A549 (cell line): Measurements from ENCODE around the gene CUX1. TPM values are rescaled to one million over a fixed set of nuclear protein-coding genes. Genes with fewer than 3 reads are reported as not detected.

Experiments used
- ATAC-seq, 2 experiments: fragments of 200-7000 bp in 1 of 2; fragments of >200 bp in 1 of 2; cut with Nextera tagmentation in 1 of 2; cut with Tn5 transposase in 1 of 2; 3 replicates each; pipeline versions ENCODE4 v1.8.0 to v1.9.1; 2018 to 2020; ENCODE audit warnings: mild to moderate bottlenecking in 1 of 2, moderate library complexity in 1 of 2
- CTCF ChIA-PET: fragments of 300-600 bp; sonication (Branson Sonifier 250); formaldehyde crosslinking; extraction: SDS; loops from one replicate; lab custom pipeline; 2021; ENCODE audit warnings: antibody characterized with exemption, inconsistent platforms; lab: Yijun Ruan, JAX
- POLR2A ChIA-PET: fragments of 350-600 bp; formaldehyde crosslinking; extraction: SDS; loops from one replicate; lab custom pipeline; 2021; ENCODE audit warnings: antibody characterized with exemption, inconsistent platforms; lab: Yijun Ruan, JAX
- DNase-seq, 2 experiments: peaks; one replicate each; pipeline versions ENCODE4 v3.0.0 to v3.0.0-alpha.2; 2011 to 2016; ENCODE audit warnings: low read depth in 1 of 2, low spot score in 1 of 2
- FAIRE-seq: peaks from 2 replicates; lab custom pipeline; 2011; peaks lifted over from hg19 to GRCh38; lab: Jason Lieb, UNC
- H3K27ac ChIP-seq, 2 experiments: fragments of >200 bp; sonication (Bioruptor Twin); formaldehyde crosslinking; 3 replicates each; pipeline ENCODE4 v1.5.1; 2016 to 2017
- H3K4me1 ChIP-seq: fragments of >200 bp; sonication (Bioruptor Twin); formaldehyde crosslinking; 3 replicates; pipeline ENCODE4 v1.6.1; 2016
- H3K4me2 ChIP-seq: fragments of >200 bp; sonication (Bioruptor Twin); formaldehyde crosslinking; 3 replicates; pipeline ENCODE4 v1.6.1; 2016
- H3K4me3 ChIP-seq: fragments of >200 bp; sonication (Bioruptor Twin); formaldehyde crosslinking; 3 replicates; pipeline ENCODE4 v1.5.1; 2016
- H3K9me3 ChIP-seq: fragments of >200 bp; sonication (Bioruptor Twin); formaldehyde crosslinking; 3 replicates; pipeline ENCODE4 v1.6.1; 2016
- BCL3 ChIP-seq: fragments of >200 bp; sonication (Bioruptor Twin); formaldehyde crosslinking; IDR thresholded peaks from 3 replicates; pipeline ENCODE4 v1.6.1; 2016
- CBX2 ChIP-seq: fragments of 200-600 bp; sonication (generic); IDR thresholded peaks from 2 replicates; pipeline ENCODE4 v1.6.1; 2016; ENCODE audit warnings: low read depth, mild to moderate bottlenecking, borderline replicate concordance
- E2F6 ChIP-seq: IDR thresholded peaks from 2 replicates; pipeline ENCODE4 v1.6.1; 2012; ENCODE audit warnings: low read depth, borderline replicate concordance
- EHMT2 ChIP-seq: fragments of 200-600 bp; sonication (generic); IDR thresholded peaks from 2 replicates; pipeline ENCODE4 v1.6.1; 2016; ENCODE audit warnings: antibody characterized with exemption, low read depth, mild to moderate bottlenecking, moderate library complexity
- EP300 ChIP-seq, 2 experiments: fragments of >200 bp; sonication (Bioruptor Twin); formaldehyde crosslinking; IDR thresholded peaks; 2 replicates in 1 of 2; 3 replicates in 1 of 2; pipeline ENCODE4 v1.6.1; 2016 to 2017
- ESRRA ChIP-seq: fragments of 150-350 bp; IDR thresholded peaks from 2 replicates; pipeline ENCODE4 v1.6.1; 2014; ENCODE audit warnings: mild to moderate bottlenecking, low read length, borderline replicate concordance
- HES2 ChIP-seq: fragments of >200 bp; sonication (Bioruptor Twin); formaldehyde crosslinking; IDR thresholded peaks from 2 replicates; pipeline ENCODE4 v1.6.1; 2016
- HEYL ChIP-seq: fragments of 250-450 bp; sonication (Bioruptor Pico); IDR thresholded peaks from 2 replicates; pipeline ENCODE4 v1.8.0; 2021; ENCODE audit warnings: mild to moderate bottlenecking, moderate library complexity
- HOXB5 ChIP-seq: fragments of 250-450 bp; sonication (Bioruptor Pico); IDR thresholded peaks from 2 replicates; pipeline ENCODE4 v1.5.0; 2020; ENCODE audit warnings: mild to moderate bottlenecking, moderate library complexity
- KDM1A ChIP-seq: fragments of 200-600 bp; sonication (generic); IDR thresholded peaks from 2 replicates; pipeline ENCODE4 v1.6.1; 2016; ENCODE audit warnings: low read depth, mild to moderate bottlenecking
- KDM5A ChIP-seq: fragments of 200-600 bp; sonication (generic); IDR thresholded peaks from 2 replicates; pipeline ENCODE4 v1.6.1; 2016; ENCODE audit warnings: antibody characterized with exemption, mild to moderate bottlenecking
- NPAS2 ChIP-seq: fragments of 250-450 bp; sonication (Bioruptor Pico); IDR thresholded peaks from 2 replicates; pipeline ENCODE4 v1.8.0; 2022; ENCODE audit warnings: mild to moderate bottlenecking, moderate library complexity, borderline replicate concordance
- REST ChIP-seq: fragments of 200-600 bp; sonication (generic); IDR thresholded peaks from 2 replicates; pipeline ENCODE4 v1.6.1; 2016; ENCODE audit warnings: antibody characterized with exemption, mild to moderate bottlenecking, moderate library complexity
- SREBF2 ChIP-seq: fragments of 450-650 bp; IDR thresholded peaks from 2 replicates; pipeline ENCODE4 v1.6.1; 2014; ENCODE audit warnings: mild to moderate bottlenecking, moderate library complexity
- TP53 ChIP-seq: fragments of 250-450 bp; sonication (Bioruptor Pico); IDR thresholded peaks from 2 replicates; pipeline ENCODE4 v1.5.0; 2021; ENCODE audit warnings: mild to moderate bottlenecking, moderate library complexity
- USF2 ChIP-seq: fragments of 450-650 bp; IDR thresholded peaks from 2 replicates; pipeline ENCODE4 v1.6.1; 2014; ENCODE audit warnings: antibody characterized with exemption
- ZC3H11A ChIP-seq: fragments of 450-650 bp; IDR thresholded peaks from 2 replicates; pipeline ENCODE4 v1.6.1; 2014; ENCODE audit warnings: antibody characterized with exemption, mild to moderate bottlenecking
- ZSCAN20 ChIP-seq: fragments of 250-450 bp; sonication (Bioruptor Pico); IDR thresholded peaks from 2 replicates; pipeline ENCODE4 v1.8.0; 2022; ENCODE audit warnings: mild to moderate bottlenecking, moderate library complexity
- WGBS: methylation state at CpG from one replicate; pipeline ENCODE4 v1.1.6; 2017; ENCODE audit errors: missing lambda C conversion rate; 5-methylcytosine and 5-hydroxymethylcytosine counted together
- polyA plus RNA-seq, 4 experiments: library from polyadenylated mRNA; depleted of rRNA in 3 of 4; stranded (reverse); fragments of >200 nt; fragmentation: RNase III in 1 of 4; extraction: RNeasy Plus Mini Kit Qiagen cat#74134 plus additional on column Dnase treatment in 1 of 4; gene quantifications; 2 replicates in 3 of 4; 3 replicates in 1 of 4; pipeline ENCODE4 v1.2.3, GENCODE V29; 2011 to 2017

Gene CUX1
- polyA plus RNA-seq, 2 of the 4 experiments (the other 2 are of a cell fraction) = 32.7 to 33.4 TPM

- TF ChIP-seq BCL3 (no peak), KDM5A (no peak), EP300 (IDR thresholded peaks at IDR 0.05) (no peak), EHMT2 (no peak), NPAS2 (CRISPR knock-in tag) (no peak), KDM1A (no peak), HEYL (CRISPR knock-in tag) (no peak)
Observed at GRCh38 chr7:101977249-101977648, 159.8 kb downstream of the CUX1 start (continued).

- peaks cover 24% of the 10 kb centered on the region for H3K4me1 ChIP-seq
- no peak for ATAC-seq
Observed at GRCh38 chr7:101978683-101979082, 161.3 kb downstream of the CUX1 start.

More at GRCh38 chr7:101978683-101979082, 161.3 kb downstream of the CUX1 start:
- TF ChIP-seq SREBF2 = no peak
- TF ChIP-seq CBX2 = no peak
- no peak for TF ChIP-seq HOXB5 (CRISPR knock-in tag)
- no peak for TF ChIP-seq HES2
- TF ChIP-seq BCL3 = no peak
- no peak for TF ChIP-seq NPAS2 (CRISPR knock-in tag)
- TF ChIP-seq E2F6 = no peak
- TF ChIP-seq ZSCAN20 (CRISPR knock-in tag) = no peak
- no peak for TF ChIP-seq TP53 (CRISPR knock-in tag)
- no peak for TF ChIP-seq KDM5A
- TF ChIP-seq USF2 = no peak
- TF ChIP-seq ZC3H11A = no peak
- no peak for TF ChIP-seq REST
- TF ChIP-seq ESRRA = no peak
- H3K4me3 ChIP-seq = no peak overlapping the region
- CTCF ChIA-PET = no interaction called here
- no peak overlapping the region for H3K4me2 ChIP-seq
- DNase-seq (no peak), FAIRE-seq (no peak)
- 90% methylated on average over 10 of the region's 10 CpGs for WGBS
- H3K27ac ChIP-seq = no peak overlapping the region
- peaks cover 8% of the 10 kb centered on the region; the same call in 2 of the 3 replicates for H3K9me3 ChIP-seq
- POLR2A ChIA-PET = no interaction called here
